OCI-LY1 (cell line): ENCODE measurements around the gene TMEM181.
"Not testable (repeated sequence)": the region's sequence is repeated elsewhere in the genome, so short reads cannot be mapped to it uniquely, and the experiment has no call there.

Experiments used
- EZH2 ChIP-seq: fragments of 200-600 bp; sonication (generic), shearing (Covaris generic); IDR thresholded peaks from 2 replicates; pipeline ENCODE4 v1.8.0; 2017; ENCODE audit warnings: borderline replicate concordance, mixed run types, mild to moderate bottlenecking, antibody characterized with exemption, low read length, moderate library complexity, mixed read lengths
- TF ChIP-seq, protein P1 (sequence below): fragments of 200-600 bp; sonication (generic), shearing (Covaris generic); IDR thresholded peaks from 2 replicates; pipeline ENCODE4 v1.5.1; 2017; ENCODE audit warnings: mild to moderate bottlenecking, antibody characterized with exemption, low read length, moderate library complexity, mixed read lengths

DNA sequence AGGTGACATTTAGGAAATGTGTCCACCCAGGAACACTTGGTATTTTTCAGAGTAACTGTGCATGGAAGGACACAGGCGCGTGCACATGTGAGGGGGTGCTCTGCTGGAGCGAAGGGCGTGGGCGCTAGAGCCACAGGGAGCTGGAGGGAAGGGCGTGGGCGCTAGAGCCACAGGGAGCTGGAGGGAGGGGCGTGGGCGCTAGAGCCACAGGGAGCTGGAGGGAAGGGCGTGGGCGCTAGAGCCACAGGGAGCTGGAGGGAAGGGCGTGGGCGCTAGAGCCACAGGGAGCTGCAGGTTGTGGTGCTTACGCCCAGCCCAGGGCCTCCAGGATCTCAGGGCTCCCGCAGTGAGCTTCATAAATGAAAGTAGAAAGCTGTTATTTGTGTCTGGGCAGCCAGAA is 46.1 kb downstream of the TMEM181 start:
- TF ChIP-seq, protein P1, sequence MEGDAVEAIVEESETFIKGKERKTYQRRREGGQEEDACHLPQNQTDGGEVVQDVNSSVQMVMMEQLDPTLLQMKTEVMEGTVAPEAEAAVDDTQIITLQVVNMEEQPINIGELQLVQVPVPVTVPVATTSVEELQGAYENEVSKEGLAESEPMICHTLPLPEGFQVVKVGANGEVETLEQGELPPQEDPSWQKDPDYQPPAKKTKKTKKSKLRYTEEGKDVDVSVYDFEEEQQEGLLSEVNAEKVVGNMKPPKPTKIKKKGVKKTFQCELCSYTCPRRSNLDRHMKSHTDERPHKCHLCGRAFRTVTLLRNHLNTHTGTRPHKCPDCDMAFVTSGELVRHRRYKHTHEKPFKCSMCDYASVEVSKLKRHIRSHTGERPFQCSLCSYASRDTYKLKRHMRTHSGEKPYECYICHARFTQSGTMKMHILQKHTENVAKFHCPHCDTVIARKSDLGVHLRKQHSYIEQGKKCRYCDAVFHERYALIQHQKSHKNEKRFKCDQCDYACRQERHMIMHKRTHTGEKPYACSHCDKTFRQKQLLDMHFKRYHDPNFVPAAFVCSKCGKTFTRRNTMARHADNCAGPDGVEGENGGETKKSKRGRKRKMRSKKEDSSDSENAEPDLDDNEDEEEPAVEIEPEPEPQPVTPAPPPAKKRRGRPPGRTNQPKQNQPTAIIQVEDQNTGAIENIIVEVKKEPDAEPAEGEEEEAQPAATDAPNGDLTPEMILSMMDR: not testable (repeated sequence)
- not testable (repeated sequence) for TF ChIP-seq EZH2
